Natural killer cell (primary cell): ENCODE results near the gene CPA1. TPM values are rescaled to one million over a fixed set of nuclear protein-coding genes. Genes with fewer than 3 reads are reported as not detected.
A peak's percentile ranks its signal among the peaks of the same experiment; 100 is the strongest.

ENCODE experiments used
- ATAC-seq, 3 donors: fragments of 150-1000 bp in 2 of 3; fragments of 200-7000 bp in 1 of 3; cut with Tn5 transposase; 1 replicate in 1 of 3; 2 replicates in 2 of 3; pipeline ENCODE4 v1.10.0; 2021; ENCODE audit warnings: mild to moderate bottlenecking in 2 of 3, moderate library complexity in 2 of 3
- DNase-seq, 2 donors: peaks; one replicate each; pipeline versions ENCODE4 v3.0.0 to v3.0.0-alpha.2; 2013 to 2021; ENCODE audit warnings: mixed read lengths in 1 of 2
- H3K27ac ChIP-seq: one replicate; pipeline ENCODE4 v1.5.1; 2013; ENCODE audit warnings: mild to moderate bottlenecking, low read length
- H3K27me3 ChIP-seq: one replicate; pipeline ENCODE4 v1.6.1; 2013; ENCODE audit warnings: low read length; ENCODE audit not compliant: control insufficient read depth, insufficient read depth
- H3K36me3 ChIP-seq: one replicate; pipeline ENCODE4 v1.6.1; 2013; ENCODE audit warnings: low read length; ENCODE audit not compliant: control insufficient read depth, insufficient read depth
- H3K4me1 ChIP-seq: one replicate; pipeline ENCODE4 v1.6.1; 2013; ENCODE audit warnings: low read length; ENCODE audit not compliant: control insufficient read depth, insufficient read depth
- H3K4me3 ChIP-seq: one replicate; pipeline ENCODE4 v1.5.1; 2013; ENCODE audit warnings: low read length
- H3K9me3 ChIP-seq: one replicate; pipeline ENCODE4 v1.6.1; 2013; ENCODE audit warnings: low read length; ENCODE audit not compliant: control insufficient read depth, insufficient read depth
- H3K27ac Mint-ChIP-seq, 2 donors: one replicate each; pipeline ENCODE4 v1.8.0; 2022; ENCODE audit warnings: mild to moderate bottlenecking in 2 of 2, mixed read lengths in 2 of 2, moderate library complexity in 1 of 2
- H3K27me3 Mint-ChIP-seq, 2 donors: one replicate each; pipeline ENCODE4 v1.8.0; 2022; ENCODE audit warnings: low read depth in 2 of 2, mixed read lengths in 2 of 2
- H3K36me3 Mint-ChIP-seq: one replicate; pipeline ENCODE4 v1.8.0; 2022; ENCODE audit warnings: mixed read lengths
- H3K4me1 Mint-ChIP-seq, 2 donors: one replicate each; pipeline ENCODE4 v1.8.0; 2022; ENCODE audit warnings: mixed read lengths in 2 of 2
- H3K4me3 Mint-ChIP-seq: one replicate; pipeline ENCODE4 v1.8.0; 2022; ENCODE audit warnings: mild to moderate bottlenecking, moderate library complexity, mixed read lengths
- H3K9me3 Mint-ChIP-seq, 2 donors: one replicate each; pipeline ENCODE4 v1.8.0; 2022; ENCODE audit warnings: mixed read lengths in 2 of 2
- WGBS: methylation state at CpG from one replicate; pipeline ENCODE4 v1.1.7; 2013; ENCODE audit warnings: missing lambda C conversion rate; ENCODE audit not compliant: insufficient coverage; 5-methylcytosine and 5-hydroxymethylcytosine counted together
- intact Hi-C: fragments of 100-400 bp; cut with micrococcal nuclease; formaldehyde crosslinking; loops from one replicate; pipeline ENCODE4 v1.14.2; 2022
- total RNA-seq, 4 donors: library from RNA; stranded (reverse); fragments of 120-200 nt in 1 of 4; gene quantifications; one replicate each; pipeline versions ENCODE4 v1.2.3 to v1.2.4, GENCODE V29; 2013 to 2022
- TF ChIP-seq, protein P1 (sequence below): fragments of 200-600 bp; IDR thresholded peaks from one replicate; pipeline ENCODE4 v1.8.0; 2022; ENCODE audit warnings: antibody characterized with exemption

CPA1 gene
- total RNA-seq, 3 donors from 2014 or later (not counting 1 experiment from before 2014, with no cell fraction given): not detected

- TF ChIP-seq, protein P1, sequence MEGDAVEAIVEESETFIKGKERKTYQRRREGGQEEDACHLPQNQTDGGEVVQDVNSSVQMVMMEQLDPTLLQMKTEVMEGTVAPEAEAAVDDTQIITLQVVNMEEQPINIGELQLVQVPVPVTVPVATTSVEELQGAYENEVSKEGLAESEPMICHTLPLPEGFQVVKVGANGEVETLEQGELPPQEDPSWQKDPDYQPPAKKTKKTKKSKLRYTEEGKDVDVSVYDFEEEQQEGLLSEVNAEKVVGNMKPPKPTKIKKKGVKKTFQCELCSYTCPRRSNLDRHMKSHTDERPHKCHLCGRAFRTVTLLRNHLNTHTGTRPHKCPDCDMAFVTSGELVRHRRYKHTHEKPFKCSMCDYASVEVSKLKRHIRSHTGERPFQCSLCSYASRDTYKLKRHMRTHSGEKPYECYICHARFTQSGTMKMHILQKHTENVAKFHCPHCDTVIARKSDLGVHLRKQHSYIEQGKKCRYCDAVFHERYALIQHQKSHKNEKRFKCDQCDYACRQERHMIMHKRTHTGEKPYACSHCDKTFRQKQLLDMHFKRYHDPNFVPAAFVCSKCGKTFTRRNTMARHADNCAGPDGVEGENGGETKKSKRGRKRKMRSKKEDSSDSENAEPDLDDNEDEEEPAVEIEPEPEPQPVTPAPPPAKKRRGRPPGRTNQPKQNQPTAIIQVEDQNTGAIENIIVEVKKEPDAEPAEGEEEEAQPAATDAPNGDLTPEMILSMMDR: no peak
- DNase-seq: no peak
- Histone ChIP-seq H3K4me1 (peaks cover 14% of the 10 kb centered on the region), H3K27me3 (no peaks in the 10 kb centered on the region), H3K36me3 (peaks cover 4% of the 10 kb centered on the region), H3K9me3 (no peaks in the 10 kb centered on the region), H3K27ac (no peak overlapping the region), H3K4me3 (no peak overlapping the region)
- Mint-ChIP-seq H3K4me1 (peaks cover 23 to 24% of the 10 kb centered on the region in 2 donors), H3K27ac (peak overlapping the region in 1 of 2 donors; percentile 9), H3K36me3 (peaks cover 6% of the 10 kb centered on the region), H3K4me3 (no peak overlapping the region), H3K9me3 (no peaks in the 10 kb centered on the region), H3K27me3 (no peaks in the 10 kb centered on the region)
- ATAC-seq: no peak
- WGBS: 94% methylated on average over 3 of the region's 3 CpGs
- intact Hi-C loops: no loop called here
Observed at GRCh38 chr7:130396109-130396508, 15.8 kb downstream of the CPA1 start.

DNA sequence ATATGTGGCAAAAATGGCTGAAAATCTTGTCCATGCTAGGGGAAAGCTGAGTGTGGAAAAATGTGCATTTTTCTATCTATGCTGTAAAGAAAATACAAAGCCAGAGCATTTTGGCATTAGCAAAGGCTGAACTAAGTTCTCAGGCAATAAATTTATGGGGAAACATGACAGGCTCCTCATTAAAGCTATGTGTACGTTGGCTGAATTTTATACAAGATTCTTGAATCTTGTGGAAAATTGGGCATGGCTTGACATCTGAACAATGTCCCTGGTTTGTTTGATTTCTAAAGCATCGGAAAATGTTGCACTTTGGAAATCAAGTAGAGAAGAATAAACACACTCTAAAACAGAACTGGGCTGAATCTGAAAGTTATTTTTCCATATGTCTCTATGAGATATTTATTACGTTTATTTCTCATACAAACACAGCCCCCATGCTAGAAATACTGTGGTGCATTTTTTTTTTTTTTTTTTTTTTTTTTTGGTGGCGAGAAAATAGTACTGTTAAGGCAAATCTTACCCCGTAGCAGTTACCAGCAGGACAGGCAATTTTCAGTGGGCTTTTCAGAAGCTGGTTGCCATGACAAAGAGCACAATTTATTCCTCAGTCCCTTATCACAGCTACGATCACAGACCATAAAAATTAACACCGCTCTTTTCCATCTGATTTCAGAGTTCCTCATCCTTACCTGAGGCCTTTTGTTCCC is 16.9 kb downstream of the CPA1 start:
- Histone ChIP-seq H3K4me3 (no peak overlapping the region), H3K36me3 (peaks cover 4% of the 10 kb centered on the region), H3K27ac (no peak overlapping the region), H3K27me3 (no peaks in the 10 kb centered on the region), H3K4me1 (peaks cover 14% of the 10 kb centered on the region), H3K9me3 (no peaks in the 10 kb centered on the region)
- Mint-ChIP-seq H3K36me3 (peaks cover 6% of the 10 kb centered on the region), H3K4me1 (peaks cover 23 to 24% of the 10 kb centered on the region in 2 donors), H3K4me3 (no peak overlapping the region), H3K27me3 (no peaks in the 10 kb centered on the region), H3K9me3 (no peaks in the 10 kb centered on the region), H3K27ac (no peak overlapping the region)
- DNase-seq (no peak), ATAC-seq (no peak)
- WGBS: 98% methylated on average over 5 of the region's 7 CpGs
- TF ChIP-seq, protein P1: no peak
- intact Hi-C loops: no loop called here

- 93% methylated on average over 2 of the region's 3 CpGs for WGBS
- no peak overlapping the region for H3K27ac Mint-ChIP-seq
Observed at GRCh38 chr7:130397758-130398073, 17.4 kb downstream of the CPA1 start.

More at GRCh38 chr7:130397758-130398073, 17.4 kb downstream of the CPA1 start:
- intact Hi-C loops: no loop called here
- H3K4me1 ChIP-seq: peaks cover 14% of the 10 kb centered on the region
- H3K9me3 ChIP-seq: no peaks in the 10 kb centered on the region
- H3K36me3 Mint-ChIP-seq: peaks cover 6% of the 10 kb centered on the region
- H3K27ac ChIP-seq: no peak overlapping the region
- no peaks in the 10 kb centered on the region for H3K9me3 Mint-ChIP-seq
- ATAC-seq: no peak
- TF ChIP-seq, protein P1: no peak
- peaks cover 23 to 28% of the 10 kb centered on the region in 2 donors for H3K4me1 Mint-ChIP-seq
- H3K27me3 Mint-ChIP-seq: no peaks in the 10 kb centered on the region
- H3K4me3 Mint-ChIP-seq: no peak overlapping the region
- DNase-seq: no peak
- H3K36me3 ChIP-seq: peaks cover 4% of the 10 kb centered on the region
- H3K27me3 ChIP-seq: no peaks in the 10 kb centered on the region
- H3K4me3 ChIP-seq: no peak overlapping the region
